ENCODE results near the gene ALOX5AP. TPM values are rescaled to one million over a fixed set of nuclear protein-coding genes. Genes with fewer than 3 reads are reported as not detected.
A peak's percentile ranks its signal among the peaks of the same experiment; 100 is the strongest.

The ALOX5AP gene
- total RNA-seq, 1 experiment from 2014 or later: not detected

- TF ChIP-seq CTCF (conservative IDR thresholded peaks at IDR 0.05): no peak
- no peak for TF ChIP-seq EZH2 (IDR thresholded peaks at IDR 0.05; ENCODE audit: low read depth)
Measured at GRCh38 chr13:30712536-30713532, 22.5 kb upstream of the ALOX5AP start.

GRCh38 chr13:30714629-30715371, 20.5 kb upstream of the ALOX5AP start:
- no TSS peak for BruUV-seq (replicated peaks)
- Histone ChIP-seq H3K4me1 (replicated peaks; ENCODE audit: insufficient read depth) (peaks cover 37% of the 10 kb centered on the region), H3K36me3 (ENCODE audit: low read depth) (no peaks in the 10 kb centered on the region), H3K9me2 (ENCODE audit: insufficient read depth) (no peaks in the 10 kb centered on the region), H4K20me1 (ENCODE audit: insufficient read depth) (no peaks in the 10 kb centered on the region), H3K27ac (no peak overlapping the region), H3K27me3 (ENCODE audit: insufficient read depth, low read depth) (no peaks in the 10 kb centered on the region), H3K4me3 (no peak overlapping the region), H3K4me2 (no peak overlapping the region), H3K9me3 (ENCODE audit: insufficient read depth, low read depth) (no peaks in the 10 kb centered on the region), H2AFZ (no peak overlapping the region), H3K79me2 (ENCODE audit: low read depth) (no peaks in the 10 kb centered on the region), H3F3A (ENCODE audit: insufficient read depth, low read depth) (peaks cover 15% of the 10 kb centered on the region)
- CTCF ChIA-PET: no interaction called here
- no peak for TF ChIP-seq EZH2 (IDR thresholded peaks at IDR 0.05; ENCODE audit: low read depth)
- no peak for TF ChIP-seq CTCF (conservative IDR thresholded peaks at IDR 0.05)
- intact Hi-C loops (cut with micrococcal nuclease; ENCODE audit: unreplicated experiment): no loop called here
- DNase-seq: peak in 1 of 2 experiments; percentile 10
- POLR2A ChIA-PET (ENCODE audit: unreplicated experiment): no interaction called here

More at GRCh38 chr13:30712536-30713532, 22.5 kb upstream of the ALOX5AP start:
- intact Hi-C loops (cut with micrococcal nuclease; ENCODE audit: unreplicated experiment): no loop called here
- no TSS peak for BruUV-seq (replicated peaks)
- Histone ChIP-seq H3F3A (ENCODE audit: insufficient read depth, low read depth) (no peaks in the 10 kb centered on the region), H3K4me3 (no peak overlapping the region), H3K4me1 (replicated peaks; ENCODE audit: insufficient read depth) (peaks cover 22% of the 10 kb centered on the region), H3K36me3 (ENCODE audit: low read depth) (no peaks in the 10 kb centered on the region), H3K9me2 (ENCODE audit: insufficient read depth) (no peaks in the 10 kb centered on the region), H4K20me1 (ENCODE audit: insufficient read depth) (no peaks in the 10 kb centered on the region), H3K4me2 (peak overlapping the region; percentile 35), H3K27me3 (ENCODE audit: insufficient read depth, low read depth) (no peaks in the 10 kb centered on the region), H2AFZ (no peak overlapping the region), H3K9me3 (ENCODE audit: insufficient read depth, low read depth) (no peaks in the 10 kb centered on the region), H3K79me2 (ENCODE audit: low read depth) (no peaks in the 10 kb centered on the region), H3K27ac (peak overlapping the region; percentile 30; the same call in 1 of the 2 replicates)
- DNase-seq: peak in 1 of 2 experiments; percentile 80
- ChIA-PET CTCF (no interaction called here), POLR2A (ENCODE audit: unreplicated experiment) (no interaction called here)

- CTCF ChIA-PET: no interaction called here
- peak in 1 of 2 experiments; percentile 2 for DNase-seq
- H3K27me3 ChIP-seq (ENCODE audit: insufficient read depth, low read depth): no peaks in the 10 kb centered on the region
- H3K9me3 ChIP-seq (ENCODE audit: insufficient read depth, low read depth): no peaks in the 10 kb centered on the region
- no peaks in the 10 kb centered on the region for H3K79me2 ChIP-seq (ENCODE audit: low read depth)
- no peaks in the 10 kb centered on the region for H4K20me1 ChIP-seq (ENCODE audit: insufficient read depth)
- intact Hi-C loops (cut with micrococcal nuclease; ENCODE audit: unreplicated experiment): no loop called here
- H3K4me3 ChIP-seq: no peak overlapping the region
- TF ChIP-seq EZH2 (IDR thresholded peaks at IDR 0.05; ENCODE audit: low read depth): no peak
- no peak for TF ChIP-seq CTCF (conservative IDR thresholded peaks at IDR 0.05)
- H3K4me1 ChIP-seq (replicated peaks; ENCODE audit: insufficient read depth): peaks cover 43% of the 10 kb centered on the region
- H3K36me3 ChIP-seq (ENCODE audit: low read depth): no peaks in the 10 kb centered on the region
- H3F3A ChIP-seq (ENCODE audit: insufficient read depth, low read depth): peaks cover 15% of the 10 kb centered on the region
- no TSS peak for BruUV-seq (replicated peaks)
- H2AFZ ChIP-seq: no peak overlapping the region
- no peaks in the 10 kb centered on the region for H3K9me2 ChIP-seq (ENCODE audit: insufficient read depth)
- H3K27ac ChIP-seq: no peak overlapping the region
- H3K4me2 ChIP-seq: no peak overlapping the region
- POLR2A ChIA-PET (ENCODE audit: unreplicated experiment): no interaction called here
Measured at GRCh38 chr13:30715372-30715756, 20.0 kb upstream of the ALOX5AP start.
